ENCODE measurements around the gene NEU4. TPM values are rescaled to one million over a fixed set of nuclear protein-coding genes. Genes with fewer than 3 reads are reported as not detected.
"Not testable (repeated sequence)": the region's sequence is repeated elsewhere in the genome, so short reads cannot be mapped to it uniquely, and the experiment has no call there.

Gene NEU4
- total RNA-seq, 1 donor from 2014 or later: not detected

DNA sequence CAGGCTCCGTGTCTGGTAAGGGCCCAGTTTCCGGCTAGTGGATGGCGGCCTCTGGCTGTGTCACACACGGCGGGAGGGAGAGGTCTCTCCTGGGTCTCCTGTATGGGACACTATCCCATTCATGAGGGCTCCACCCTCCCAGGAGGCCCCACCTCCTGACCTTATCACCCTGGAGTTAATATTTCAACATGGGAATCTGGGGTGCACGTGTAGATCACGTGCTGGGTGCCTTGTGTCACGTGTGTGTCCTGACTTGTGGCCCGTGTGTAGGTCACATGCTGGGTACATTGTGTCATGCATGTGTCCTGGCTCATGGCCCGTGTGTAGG, 9.9 kb downstream of the NEU4 start:
- H3K4me3 ChIP-seq (ENCODE audit: low read depth, low read length): no peak overlapping the region
- H3K27me3 ChIP-seq (ENCODE audit: control insufficient read depth, insufficient read depth, low read length): peaks cover 15% of the 10 kb centered on the region
- no peak for TF ChIP-seq CTCF (IDR thresholded peaks at IDR 0.05; ENCODE audit: insufficient read depth, low read length, poor library complexity, severe bottlenecking)
- no peaks in the 10 kb centered on the region for H3K36me3 ChIP-seq (ENCODE audit: control insufficient read depth, insufficient read depth, low read length)
- DNase-seq (ENCODE audit: low read depth): no peak

DNA sequence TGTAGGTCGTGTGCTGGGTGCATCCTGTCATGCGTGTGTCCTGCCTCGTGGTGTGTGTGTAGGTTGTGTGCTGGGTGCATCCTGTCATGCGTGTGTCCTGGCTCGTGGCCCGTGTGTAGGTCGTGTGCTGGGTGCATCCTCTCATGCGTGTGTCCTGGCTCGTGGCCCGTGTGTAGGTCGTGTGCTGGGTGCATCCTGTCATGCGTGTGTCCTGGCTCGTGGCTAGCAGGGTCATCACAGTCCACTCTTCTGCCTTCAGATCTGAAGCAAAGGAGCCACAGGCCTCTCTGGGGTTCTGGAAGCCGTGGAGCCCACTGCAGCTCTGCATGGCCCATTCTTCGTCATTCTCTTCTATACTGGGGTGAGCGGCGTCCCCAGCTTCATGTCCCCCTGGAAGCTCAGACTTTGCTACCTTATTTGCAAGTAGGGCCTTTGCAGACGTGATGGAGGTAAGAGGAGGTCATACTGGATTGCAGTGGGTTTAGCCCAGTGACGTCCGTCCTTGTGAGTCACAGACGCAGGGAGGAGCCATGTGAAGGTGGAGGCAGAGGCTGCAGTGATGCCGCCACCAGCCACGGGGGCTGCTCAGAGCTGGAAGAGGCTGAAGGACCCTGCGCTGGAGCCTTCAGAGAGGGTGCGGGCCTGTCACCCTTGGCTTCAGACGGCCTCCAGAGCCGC, 11.1 kb downstream of the NEU4 start:
- not testable (repeated sequence) for DNase-seq (ENCODE audit: low read depth); H3K4me3 ChIP-seq (ENCODE audit: low read depth, low read length); H3K36me3 ChIP-seq (ENCODE audit: control insufficient read depth, insufficient read depth, low read length); H3K27me3 ChIP-seq (ENCODE audit: control insufficient read depth, insufficient read depth, low read length)

- no peak overlapping the region for H3K4me3 ChIP-seq (ENCODE audit: low read depth, low read length)
- DNase-seq (ENCODE audit: low read depth): no peak
- no peak for TF ChIP-seq CTCF (IDR thresholded peaks at IDR 0.05; ENCODE audit: insufficient read depth, low read length, poor library complexity, severe bottlenecking)
Measured at GRCh38 chr2:241820625-241821384, 11.8 kb downstream of the NEU4 start.

DNA sequence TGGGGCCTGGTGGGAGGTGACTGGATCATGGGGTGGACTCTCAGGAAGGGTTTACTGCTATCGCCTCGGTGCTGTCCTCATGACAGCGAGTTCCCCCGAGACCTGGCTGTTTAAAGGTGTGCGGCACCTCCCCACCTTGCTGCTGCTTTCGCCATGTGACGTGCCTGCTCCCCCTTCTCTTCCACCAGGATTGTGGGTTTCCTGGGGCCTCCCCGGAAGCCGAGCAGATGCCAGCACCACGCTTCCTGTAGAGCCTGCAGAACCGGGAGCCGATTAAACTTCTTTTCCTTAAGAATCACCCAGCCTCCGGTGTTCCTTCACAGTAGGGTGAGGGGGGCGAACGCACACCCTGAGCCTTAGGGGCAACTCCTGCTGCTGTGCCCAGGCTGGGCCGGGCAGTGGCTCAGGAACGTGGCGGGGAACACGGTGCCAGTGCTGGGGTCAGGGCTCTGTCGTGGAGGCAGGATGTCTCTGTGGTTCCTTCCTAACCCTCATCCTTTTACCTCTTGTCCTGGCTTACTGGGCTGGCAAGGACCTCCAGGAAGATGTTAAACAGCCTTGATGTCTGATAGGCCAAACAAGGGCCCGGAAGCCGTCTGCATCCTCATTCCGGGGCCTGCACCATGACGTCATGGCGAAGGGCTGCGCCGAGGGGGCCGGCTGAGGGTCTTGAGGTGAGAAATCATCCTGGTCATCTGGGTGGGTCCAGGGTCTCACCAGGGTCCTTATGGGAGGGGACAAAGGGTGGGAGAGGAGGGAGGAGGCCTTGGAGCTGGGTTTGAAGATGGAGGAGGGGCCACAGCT, 12.7 kb downstream of the NEU4 start:
- DNase-seq (ENCODE audit: low read depth): no peak
- Histone ChIP-seq H3K4me3 (ENCODE audit: low read depth, low read length) (no peak overlapping the region), H3K36me3 (ENCODE audit: control insufficient read depth, insufficient read depth, low read length) (no peaks in the 10 kb centered on the region), H3K27me3 (ENCODE audit: control insufficient read depth, insufficient read depth, low read length) (no peaks in the 10 kb centered on the region)
- no peak for TF ChIP-seq CTCF (IDR thresholded peaks at IDR 0.05; ENCODE audit: insufficient read depth, low read length, poor library complexity, severe bottlenecking)

More at GRCh38 chr2:241820625-241821384, 11.8 kb downstream of the NEU4 start:
- Histone ChIP-seq H3K36me3 (ENCODE audit: control insufficient read depth, insufficient read depth, low read length) (no peaks in the 10 kb centered on the region), H3K27me3 (ENCODE audit: control insufficient read depth, insufficient read depth, low read length) (no peaks in the 10 kb centered on the region)

DNA sequence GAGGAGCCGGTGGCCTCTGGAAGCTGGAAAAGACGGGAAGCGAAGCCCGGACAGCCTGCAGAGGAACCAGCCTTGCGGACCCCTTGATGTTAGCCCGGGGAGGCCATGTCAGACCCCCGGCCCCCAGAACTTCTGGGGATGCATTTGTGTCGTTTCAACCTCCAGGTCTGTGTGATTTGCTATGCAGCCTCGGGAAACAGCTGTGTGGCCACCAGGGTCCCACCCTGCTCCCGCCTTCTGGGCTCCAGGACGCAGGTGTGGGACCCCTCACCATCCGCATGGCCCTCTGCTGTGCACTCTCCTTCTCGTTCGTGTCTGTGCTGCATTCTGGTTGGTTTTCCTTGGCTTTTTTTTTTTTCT, 13.3 kb downstream of the NEU4 start:
- H3K4me3 ChIP-seq (ENCODE audit: low read depth, low read length): no peak overlapping the region
- no peaks in the 10 kb centered on the region for H3K27me3 ChIP-seq (ENCODE audit: control insufficient read depth, insufficient read depth, low read length)
- DNase-seq (ENCODE audit: low read depth): no peak
- no peaks in the 10 kb centered on the region for H3K36me3 ChIP-seq (ENCODE audit: control insufficient read depth, insufficient read depth, low read length)
- no peak for TF ChIP-seq CTCF (IDR thresholded peaks at IDR 0.05; ENCODE audit: insufficient read depth, low read length, poor library complexity, severe bottlenecking)

GRCh38 chr2:241823531-241824437, 14.8 kb downstream of the NEU4 start:
- not testable (repeated sequence) for H3K27me3 ChIP-seq (ENCODE audit: control insufficient read depth, insufficient read depth, low read length); H3K36me3 ChIP-seq (ENCODE audit: control insufficient read depth, insufficient read depth, low read length); DNase-seq (ENCODE audit: low read depth); H3K4me3 ChIP-seq (ENCODE audit: low read depth, low read length)

All from kidney epithelial cell (primary cell).